IPS-NIHi11 (cell line): ENCODE results near the gene SLC15A3.

Source experiments
- DNase-seq: peaks from one replicate; pipeline ENCODE4 v3.0.0; 2012; ENCODE audit warnings: mixed read lengths, low spot score

The SLC15A3 gene

GRCh38 chr11:60928563-60929001 lies 23.4 kb downstream of the SLC15A3 start:
- no peak for DNase-seq

- no peak for DNase-seq
Observed at GRCh38 chr11:60927600-60927999, 24.4 kb downstream of the SLC15A3 start.

- no peak for DNase-seq
Observed at GRCh38 chr11:60927061-60927592, 24.8 kb downstream of the SLC15A3 start.

- DNase-seq, result no peak
Observed at GRCh38 chr11:60926500-60926899, 25.5 kb downstream of the SLC15A3 start.

- no peak for DNase-seq
Observed at GRCh38 chr11:60925868-60926267, 26.1 kb downstream of the SLC15A3 start.

GRCh38 chr11:60924906-60925853 lies 26.8 kb downstream of the SLC15A3 start:
- peak; percentile 54 for DNase-seq

- DNase-seq, result peak; percentile 98
Observed at GRCh38 chr11:60924110-60924905, 27.7 kb downstream of the SLC15A3 start, which contains the start of gene TMEM132A. Gene TMEM132A, plus strand, starts transcription at chr11:60924460. Its CDS starts 174 bp downstream, at chr11:60924634.

GRCh38 chr11:60923800-60924109 lies 28.2 kb downstream of the SLC15A3 start:
- DNase-seq, result peak; percentile 61

- DNase-seq, result no peak
Observed at GRCh38 chr11:60923326-60923725, 28.6 kb downstream of the SLC15A3 start.

- DNase-seq, result no peak
Observed at GRCh38 chr11:60922906-60923305, 29.1 kb downstream of the SLC15A3 start.

GRCh38 chr11:60921777-60922335 lies 30.1 kb downstream of the SLC15A3 start:
- DNase-seq, result no peak

GRCh38 chr11:60921259-60921658 lies 30.7 kb downstream of the SLC15A3 start:
- no peak for DNase-seq

- no peak for DNase-seq
Observed at GRCh38 chr11:60919956-60920355, 32.0 kb downstream of the SLC15A3 start.

- DNase-seq, result no peak
Observed at GRCh38 chr11:60919320-60919719, 32.7 kb downstream of the SLC15A3 start.

- no peak for DNase-seq
Observed at GRCh38 chr11:60918939-60919265, 33.1 kb downstream of the SLC15A3 start.

- no peak for DNase-seq
Observed at GRCh38 chr11:60918251-60918938, 33.6 kb downstream of the SLC15A3 start.

- DNase-seq, result no peak
Observed at GRCh38 chr11:60917267-60917666, 34.7 kb downstream of the SLC15A3 start.

- DNase-seq, result no peak
Observed at GRCh38 chr11:60916669-60917206, 35.2 kb downstream of the SLC15A3 start.

GRCh38 chr11:60915248-60915914 lies 36.6 kb downstream of the SLC15A3 start:
- DNase-seq, result peak; percentile 67

- no peak for DNase-seq
Observed at GRCh38 chr11:60914633-60915247, 37.2 kb downstream of the SLC15A3 start.
